Measurements from ENCODE around the gene EMSY.

EMSY gene

GRCh38 chr11:76523786-76524436 is 79.1 kb downstream of the EMSY start:
- no peak for DNase-seq

- no peak for DNase-seq
Measured at GRCh38 chr11:76524461-76524860, 79.6 kb downstream of the EMSY start.

- no peak for DNase-seq
Measured at GRCh38 chr11:76524919-76525318, 80.1 kb downstream of the EMSY start.

- no peak for DNase-seq
Measured at GRCh38 chr11:76526878-76527277, 82.1 kb downstream of the EMSY start.

- DNase-seq = no peak
Measured at GRCh38 chr11:76542436-76542835, 97.6 kb downstream of the EMSY start.

GRCh38 chr11:76543006-76543703 is 98.3 kb downstream of the EMSY start:
- DNase-seq = no peak

- no peak for DNase-seq
Measured at GRCh38 chr11:76550781-76551180, 106.0 kb downstream of the EMSY start.

- DNase-seq = no peak
Measured at GRCh38 chr11:76551400-76551799, 106.6 kb downstream of the EMSY start.

- DNase-seq = no peak
Measured at GRCh38 chr11:76552987-76553386, 108.2 kb downstream of the EMSY start.

GRCh38 chr11:76553554-76554476 is 109.0 kb downstream of the EMSY start:
- peak; percentile 13 for DNase-seq

- no peak for DNase-seq
Measured at GRCh38 chr11:76554767-76555166, 109.9 kb downstream of the EMSY start.

- no peak for DNase-seq
Measured at GRCh38 chr11:76557466-76557865, 112.6 kb downstream of the EMSY start.

- no peak for DNase-seq
Measured at GRCh38 chr11:76558473-76558872, 113.7 kb downstream of the EMSY start.

- no peak for DNase-seq
Measured at GRCh38 chr11:76558891-76559290, 114.1 kb downstream of the EMSY start.

- DNase-seq = no peak
Measured at GRCh38 chr11:76559346-76559745, 114.5 kb downstream of the EMSY start.

GRCh38 chr11:76560219-76560618 is 115.4 kb downstream of the EMSY start:
- peak; percentile 66 for DNase-seq

- DNase-seq = no peak
Measured at GRCh38 chr11:76561245-76561644, 116.4 kb downstream of the EMSY start.

- no peak for DNase-seq
Measured at GRCh38 chr11:76562541-76562940, 117.7 kb downstream of the EMSY start.

- no peak for DNase-seq
Measured at GRCh38 chr11:76564364-76564763, 119.5 kb downstream of the EMSY start.

- DNase-seq = peak; percentile 45
Measured at GRCh38 chr11:76566811-76567210, 122.0 kb downstream of the EMSY start.

- DNase-seq = no peak
Measured at GRCh38 chr11:76567261-76567660, 122.4 kb downstream of the EMSY start.

- DNase-seq = no peak
Measured at GRCh38 chr11:76568139-76568538, 123.3 kb downstream of the EMSY start.

- DNase-seq = no peak
Measured at GRCh38 chr11:76568621-76569020, 123.8 kb downstream of the EMSY start.

All from activated CD4-positive, alpha-beta T cell treated with anti-CD3 and anti-CD28 coated beads, Interleukin-2, Interleukin-6, amounts not matched to agents 100 ng/mL and 50 ng/mL, durations not matched to agents 16 hours and 8 hours (primary cell).